ENCODE measurements around the gene MAML2. TPM values are rescaled to one million over a fixed set of nuclear protein-coding genes. Genes with fewer than 3 reads are reported as not detected.

Gene MAML2
- total RNA-seq, 2 experiments from 2014 or later: 11.8 to 12.5 TPM

DNA sequence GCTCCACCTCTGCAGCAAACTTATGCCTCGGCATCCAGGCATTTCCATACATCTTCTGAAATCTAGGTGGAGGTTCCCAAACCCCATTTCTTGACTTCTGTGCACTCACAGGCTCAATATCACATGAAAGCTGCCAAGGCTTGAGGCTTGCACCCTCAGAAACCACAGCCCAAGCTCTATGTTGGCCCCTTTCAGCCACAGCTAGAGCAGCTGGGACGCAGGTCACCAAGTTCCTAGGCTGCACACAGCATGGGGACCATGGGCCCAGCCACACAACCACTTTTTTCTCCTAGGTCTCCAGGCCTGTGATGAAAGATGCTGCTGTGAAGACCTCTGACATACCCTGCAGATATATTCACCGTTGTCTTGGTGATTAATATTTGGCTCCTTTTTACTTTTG lies 394.4 kb downstream of the MAML2 start:
- DNase-seq (no peak), ATAC-seq (no peak)
- H3K36me3 Mint-ChIP-seq (ENCODE audit: low read depth): peaks cover 7% of the 10 kb centered on the region
- intact Hi-C loops (cut with micrococcal nuclease): no loop called here
- no peak overlapping the region for H3K4me3 Mint-ChIP-seq
- TF ChIP-seq, protein P1, sequence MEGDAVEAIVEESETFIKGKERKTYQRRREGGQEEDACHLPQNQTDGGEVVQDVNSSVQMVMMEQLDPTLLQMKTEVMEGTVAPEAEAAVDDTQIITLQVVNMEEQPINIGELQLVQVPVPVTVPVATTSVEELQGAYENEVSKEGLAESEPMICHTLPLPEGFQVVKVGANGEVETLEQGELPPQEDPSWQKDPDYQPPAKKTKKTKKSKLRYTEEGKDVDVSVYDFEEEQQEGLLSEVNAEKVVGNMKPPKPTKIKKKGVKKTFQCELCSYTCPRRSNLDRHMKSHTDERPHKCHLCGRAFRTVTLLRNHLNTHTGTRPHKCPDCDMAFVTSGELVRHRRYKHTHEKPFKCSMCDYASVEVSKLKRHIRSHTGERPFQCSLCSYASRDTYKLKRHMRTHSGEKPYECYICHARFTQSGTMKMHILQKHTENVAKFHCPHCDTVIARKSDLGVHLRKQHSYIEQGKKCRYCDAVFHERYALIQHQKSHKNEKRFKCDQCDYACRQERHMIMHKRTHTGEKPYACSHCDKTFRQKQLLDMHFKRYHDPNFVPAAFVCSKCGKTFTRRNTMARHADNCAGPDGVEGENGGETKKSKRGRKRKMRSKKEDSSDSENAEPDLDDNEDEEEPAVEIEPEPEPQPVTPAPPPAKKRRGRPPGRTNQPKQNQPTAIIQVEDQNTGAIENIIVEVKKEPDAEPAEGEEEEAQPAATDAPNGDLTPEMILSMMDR (IDR thresholded peaks at IDR 0.05): no peak
- ChIA-PET POLR2A (no interaction called here), CTCF (no interaction called here)
- H3K27me3 Mint-ChIP-seq: no peaks in the 10 kb centered on the region
- peaks cover 17% of the 10 kb centered on the region for H3K9me3 Mint-ChIP-seq
- no peak overlapping the region for H3K27ac Mint-ChIP-seq
- no peaks in the 10 kb centered on the region for H3K4me1 Mint-ChIP-seq (ENCODE audit: low read depth)

DNA sequence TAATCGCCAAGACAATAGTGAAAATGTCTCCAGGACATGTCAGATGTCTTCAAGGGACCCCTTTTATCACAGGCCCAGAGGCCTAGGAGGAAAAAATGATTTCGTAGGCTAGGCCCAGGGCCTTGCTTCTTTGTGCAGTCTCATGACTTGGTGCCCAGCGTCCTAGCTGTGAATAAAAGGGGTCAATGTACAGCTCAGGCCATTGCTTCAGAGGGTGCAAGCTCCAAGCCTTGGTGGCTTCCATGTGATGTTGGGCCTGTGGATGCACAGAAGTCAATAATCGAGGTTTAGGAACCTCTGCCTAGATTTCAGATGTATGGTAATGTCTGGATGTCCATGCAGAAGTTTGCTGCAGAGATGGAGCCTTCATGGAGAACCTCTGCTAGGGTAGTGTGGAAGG lies 398.4 kb downstream of the MAML2 start:
- intact Hi-C loops (cut with micrococcal nuclease): no loop called here
- peaks cover 7% of the 10 kb centered on the region for H3K36me3 Mint-ChIP-seq (ENCODE audit: low read depth)
- TF ChIP-seq, protein P1 (IDR thresholded peaks at IDR 0.05): no peak
- H3K27ac Mint-ChIP-seq: no peak overlapping the region
- POLR2A ChIA-PET: no interaction called here
- ATAC-seq (no peak), DNase-seq (no peak)
- CTCF ChIA-PET: no interaction called here
- H3K9me3 Mint-ChIP-seq: peaks cover 17% of the 10 kb centered on the region
- H3K4me3 Mint-ChIP-seq: no peak overlapping the region
- H3K4me1 Mint-ChIP-seq (ENCODE audit: low read depth): no peaks in the 10 kb centered on the region
- no peaks in the 10 kb centered on the region for H3K27me3 Mint-ChIP-seq

DNA sequence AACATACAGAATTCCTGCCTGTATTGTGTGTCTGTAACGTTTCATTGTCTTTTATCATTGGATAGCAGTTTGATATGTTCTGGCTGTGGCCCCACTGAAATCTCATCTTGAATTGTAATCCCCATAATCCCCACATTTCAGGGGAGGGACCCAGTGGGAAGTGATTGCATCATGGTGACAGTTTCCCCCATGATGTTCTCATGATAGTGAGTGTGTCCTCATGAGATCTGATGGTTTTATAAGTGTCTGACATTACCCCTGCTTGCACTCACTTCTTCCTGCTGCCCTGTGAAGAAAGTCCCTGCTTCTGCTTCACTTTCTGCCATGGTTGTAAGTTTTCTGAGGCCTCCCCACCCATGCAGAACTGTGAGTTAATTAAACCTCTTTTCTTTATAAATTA lies 399.4 kb downstream of the MAML2 start:
- no peak overlapping the region for H3K4me3 Mint-ChIP-seq
- peaks cover 16% of the 10 kb centered on the region for H3K9me3 Mint-ChIP-seq
- H3K36me3 Mint-ChIP-seq (ENCODE audit: low read depth): peaks cover 7% of the 10 kb centered on the region
- H3K4me1 Mint-ChIP-seq (ENCODE audit: low read depth): no peaks in the 10 kb centered on the region
- H3K27me3 Mint-ChIP-seq: no peaks in the 10 kb centered on the region
- TF ChIP-seq, protein P1 (IDR thresholded peaks at IDR 0.05): no peak
- ChIA-PET POLR2A (no interaction called here), CTCF (no interaction called here)
- ATAC-seq (no peak), DNase-seq (no peak)
- no peak overlapping the region for H3K27ac Mint-ChIP-seq
- intact Hi-C loops (cut with micrococcal nuclease): no loop called here

DNA sequence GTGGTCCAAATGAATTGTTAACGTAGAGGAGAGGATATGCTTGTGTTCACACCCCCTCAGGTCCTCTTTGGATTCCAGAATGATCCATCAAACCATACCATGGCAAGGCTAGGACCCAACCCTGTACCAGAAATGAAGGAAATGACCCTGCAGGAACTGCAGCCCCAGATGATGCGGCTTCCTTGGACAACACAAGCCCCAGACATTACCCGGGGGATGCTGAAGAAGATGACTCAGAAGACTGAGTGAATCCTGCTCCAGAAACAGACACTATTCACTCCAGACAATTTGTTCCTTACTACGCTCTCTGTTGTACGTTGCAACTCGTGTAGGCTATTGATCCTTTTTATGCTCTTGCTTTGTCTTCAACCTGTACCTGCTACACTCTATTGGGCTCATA lies 403.9 kb downstream of the MAML2 start:
- TF ChIP-seq, protein P1 (IDR thresholded peaks at IDR 0.05): no peak
- peaks cover 1% of the 10 kb centered on the region for H3K36me3 Mint-ChIP-seq (ENCODE audit: low read depth)
- no peak for ATAC-seq
- no peak overlapping the region for H3K4me3 Mint-ChIP-seq
- no peak overlapping the region for H3K27ac Mint-ChIP-seq
- CTCF ChIA-PET: no interaction called here
- no peaks in the 10 kb centered on the region for H3K27me3 Mint-ChIP-seq
- intact Hi-C loops (cut with micrococcal nuclease): no loop called here
- no peak for DNase-seq
- H3K9me3 Mint-ChIP-seq: peaks cover 4% of the 10 kb centered on the region
- POLR2A ChIA-PET: no interaction called here
- no peaks in the 10 kb centered on the region for H3K4me1 Mint-ChIP-seq (ENCODE audit: low read depth)

DNA sequence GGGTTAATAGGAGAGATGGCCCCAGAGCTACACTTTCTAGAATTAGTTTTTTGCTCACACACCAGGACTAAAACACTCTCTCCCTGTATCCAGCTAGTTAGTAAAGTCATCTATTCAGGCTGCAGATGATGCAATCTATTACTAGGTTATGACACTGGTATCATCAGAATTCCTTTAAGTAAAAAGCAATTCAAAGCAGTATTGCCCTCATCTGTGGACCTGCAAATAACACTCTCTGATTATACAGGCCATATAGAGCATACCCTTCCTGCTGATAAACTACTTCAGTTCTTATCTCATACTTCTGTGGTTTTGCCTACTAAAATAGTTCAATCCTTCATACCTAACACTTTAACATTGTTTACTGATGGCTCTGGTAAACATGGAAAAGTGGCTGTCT lies 405.6 kb downstream of the MAML2 start:
- H3K27ac Mint-ChIP-seq: no peak overlapping the region
- H3K36me3 Mint-ChIP-seq (ENCODE audit: low read depth): no peaks in the 10 kb centered on the region
- H3K9me3 Mint-ChIP-seq: peaks cover under 1% of the 10 kb centered on the region
- intact Hi-C loops (cut with micrococcal nuclease): no loop called here
- no peak overlapping the region for H3K4me3 Mint-ChIP-seq
- TF ChIP-seq, protein P1 (IDR thresholded peaks at IDR 0.05): no peak
- CTCF ChIA-PET: no interaction called here
- no peak for DNase-seq
- no peaks in the 10 kb centered on the region for H3K27me3 Mint-ChIP-seq
- POLR2A ChIA-PET: no interaction called here
- no peaks in the 10 kb centered on the region for H3K4me1 Mint-ChIP-seq (ENCODE audit: low read depth)
- no peak for ATAC-seq

Measured in activated CD8-positive, alpha-beta T cell treated with anti-CD3 and anti-CD28 coated beads for 36 hours (primary cell).